ENCODE data around the gene TGM1.

DNA sequence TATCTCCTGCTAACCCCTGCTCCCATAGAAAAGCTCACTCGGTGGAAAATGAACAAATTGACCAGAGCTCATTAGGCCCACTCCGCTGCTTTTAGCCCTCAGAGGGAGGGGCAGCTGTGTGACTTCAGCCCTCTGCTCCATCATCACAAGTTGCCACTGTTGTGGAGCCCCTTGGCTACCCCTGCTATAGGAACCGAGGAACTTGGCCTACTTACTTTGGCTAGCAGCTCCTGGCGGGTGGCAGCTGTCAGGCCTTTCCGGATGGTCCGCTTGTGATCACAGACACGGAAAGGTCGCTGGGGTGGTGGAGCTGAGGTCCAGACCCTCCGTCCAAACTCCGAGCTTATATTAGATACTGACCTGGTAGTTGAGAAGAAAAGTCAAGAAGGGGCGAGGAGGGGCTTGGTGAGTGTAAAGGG lies 44.2 kb upstream of the TGM1 start:
- TF ChIP-seq, protein P1, sequence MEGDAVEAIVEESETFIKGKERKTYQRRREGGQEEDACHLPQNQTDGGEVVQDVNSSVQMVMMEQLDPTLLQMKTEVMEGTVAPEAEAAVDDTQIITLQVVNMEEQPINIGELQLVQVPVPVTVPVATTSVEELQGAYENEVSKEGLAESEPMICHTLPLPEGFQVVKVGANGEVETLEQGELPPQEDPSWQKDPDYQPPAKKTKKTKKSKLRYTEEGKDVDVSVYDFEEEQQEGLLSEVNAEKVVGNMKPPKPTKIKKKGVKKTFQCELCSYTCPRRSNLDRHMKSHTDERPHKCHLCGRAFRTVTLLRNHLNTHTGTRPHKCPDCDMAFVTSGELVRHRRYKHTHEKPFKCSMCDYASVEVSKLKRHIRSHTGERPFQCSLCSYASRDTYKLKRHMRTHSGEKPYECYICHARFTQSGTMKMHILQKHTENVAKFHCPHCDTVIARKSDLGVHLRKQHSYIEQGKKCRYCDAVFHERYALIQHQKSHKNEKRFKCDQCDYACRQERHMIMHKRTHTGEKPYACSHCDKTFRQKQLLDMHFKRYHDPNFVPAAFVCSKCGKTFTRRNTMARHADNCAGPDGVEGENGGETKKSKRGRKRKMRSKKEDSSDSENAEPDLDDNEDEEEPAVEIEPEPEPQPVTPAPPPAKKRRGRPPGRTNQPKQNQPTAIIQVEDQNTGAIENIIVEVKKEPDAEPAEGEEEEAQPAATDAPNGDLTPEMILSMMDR (IDR thresholded peaks at IDR 0.05): no peak
- TF ChIP-seq POLR2A (IDR thresholded peaks at IDR 0.05): no peak

Data from right lobe of liver (tissue), 4 donors.